Neural progenitor cell (in vitro differentiated cells): ENCODE results near the gene WDR37.

Experiments used
- EZH2 ChIP-seq: fragments of 200-600 bp; sonication (generic); IDR thresholded peaks from 2 replicates; pipeline ENCODE4 v1.6.1; 2017; ENCODE audit warnings: antibody characterized with exemption, mild to moderate bottlenecking, moderate library complexity
- EZH2phosphoT487 ChIP-seq: fragments of 200-600 bp; sonication (generic); IDR thresholded peaks from 2 replicates; pipeline ENCODE4 v1.6.1; 2017; ENCODE audit warnings: antibody characterized with exemption
- TF ChIP-seq, protein P1 (sequence below): fragments of 200-600 bp; sonication (generic); IDR thresholded peaks from 2 replicates; pipeline ENCODE4 v1.5.1; 2017; ENCODE audit warnings: antibody characterized with exemption, mild to moderate bottlenecking

DNA sequence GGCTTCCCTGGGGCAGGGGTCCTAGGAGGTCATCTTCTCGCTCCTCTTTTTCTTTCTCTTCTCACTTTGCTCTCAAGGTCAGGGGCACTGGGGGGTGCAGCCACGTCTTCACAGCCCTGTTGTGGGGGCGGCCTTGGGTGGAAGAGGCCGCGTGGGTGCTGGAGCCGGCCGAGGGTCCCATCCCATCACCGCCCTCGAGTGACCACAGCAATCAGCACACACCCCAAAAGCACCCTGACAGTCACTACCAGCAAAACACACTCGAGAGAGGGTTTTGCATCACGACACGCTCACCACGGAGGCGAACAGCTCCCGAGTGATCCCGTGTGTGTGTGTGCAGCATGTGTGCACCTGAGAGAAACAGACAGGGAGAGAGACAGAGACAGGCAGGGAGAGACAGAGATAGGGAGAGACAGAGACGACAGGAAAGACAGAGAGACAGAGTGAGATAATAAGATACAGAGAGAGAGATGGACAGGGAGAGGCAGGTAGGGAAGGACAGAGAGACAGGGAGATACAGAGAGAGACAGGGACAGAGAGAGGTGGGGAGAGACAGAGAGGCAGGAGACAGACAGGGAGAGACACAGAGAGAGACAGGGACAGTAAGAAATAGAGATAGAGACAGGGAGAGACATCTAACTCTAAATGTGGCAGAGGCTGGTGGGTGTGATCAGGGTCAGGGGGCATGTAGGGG lies 100.9 kb downstream of the WDR37 start:
- TF ChIP-seq, protein P1, sequence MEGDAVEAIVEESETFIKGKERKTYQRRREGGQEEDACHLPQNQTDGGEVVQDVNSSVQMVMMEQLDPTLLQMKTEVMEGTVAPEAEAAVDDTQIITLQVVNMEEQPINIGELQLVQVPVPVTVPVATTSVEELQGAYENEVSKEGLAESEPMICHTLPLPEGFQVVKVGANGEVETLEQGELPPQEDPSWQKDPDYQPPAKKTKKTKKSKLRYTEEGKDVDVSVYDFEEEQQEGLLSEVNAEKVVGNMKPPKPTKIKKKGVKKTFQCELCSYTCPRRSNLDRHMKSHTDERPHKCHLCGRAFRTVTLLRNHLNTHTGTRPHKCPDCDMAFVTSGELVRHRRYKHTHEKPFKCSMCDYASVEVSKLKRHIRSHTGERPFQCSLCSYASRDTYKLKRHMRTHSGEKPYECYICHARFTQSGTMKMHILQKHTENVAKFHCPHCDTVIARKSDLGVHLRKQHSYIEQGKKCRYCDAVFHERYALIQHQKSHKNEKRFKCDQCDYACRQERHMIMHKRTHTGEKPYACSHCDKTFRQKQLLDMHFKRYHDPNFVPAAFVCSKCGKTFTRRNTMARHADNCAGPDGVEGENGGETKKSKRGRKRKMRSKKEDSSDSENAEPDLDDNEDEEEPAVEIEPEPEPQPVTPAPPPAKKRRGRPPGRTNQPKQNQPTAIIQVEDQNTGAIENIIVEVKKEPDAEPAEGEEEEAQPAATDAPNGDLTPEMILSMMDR, result no peak
- TF ChIP-seq EZH2, result no peak
- TF ChIP-seq EZH2phosphoT487, result no peak
